Activated naive CD4-positive, alpha-beta T cell treated with anti-CD3 and anti-CD28 coated beads, Interleukin-2, amount 10 ng/mL, durations not matched to agents 7 days and 5 days (primary cell): ENCODE measurements around the gene SLC24A3.

Experiments
- CTCF ChIA-PET: fragments of 350-600 bp; sonication (Branson Sonifier 250); formaldehyde crosslinking; loops from one replicate; lab custom pipeline; 2021; ENCODE audit warnings: antibody characterized with exemption; lab: Charles Lee
- DNase-seq: peaks from one replicate; pipeline ENCODE4 v3.0.0-alpha.2; 2020
- H3K27ac Mint-ChIP-seq: one replicate; pipeline ENCODE4 v1.8.0; 2021; ENCODE audit warnings: mild to moderate bottlenecking, moderate library complexity, mixed read lengths
- H3K27me3 Mint-ChIP-seq: one replicate; pipeline ENCODE4 v1.8.0; 2021; ENCODE audit warnings: mild to moderate bottlenecking, mixed read lengths
- H3K36me3 Mint-ChIP-seq: one replicate; pipeline ENCODE4 v1.8.0; 2021; ENCODE audit warnings: mixed read lengths
- H3K4me1 Mint-ChIP-seq: one replicate; pipeline ENCODE4 v1.8.0; 2021; ENCODE audit warnings: mixed read lengths
- H3K4me3 Mint-ChIP-seq: one replicate; pipeline ENCODE4 v1.8.0; 2021; ENCODE audit warnings: mild to moderate bottlenecking, moderate library complexity, mixed read lengths
- H3K9me3 Mint-ChIP-seq: one replicate; pipeline ENCODE4 v1.8.0; 2021; ENCODE audit warnings: mixed read lengths

The SLC24A3 gene

DNA sequence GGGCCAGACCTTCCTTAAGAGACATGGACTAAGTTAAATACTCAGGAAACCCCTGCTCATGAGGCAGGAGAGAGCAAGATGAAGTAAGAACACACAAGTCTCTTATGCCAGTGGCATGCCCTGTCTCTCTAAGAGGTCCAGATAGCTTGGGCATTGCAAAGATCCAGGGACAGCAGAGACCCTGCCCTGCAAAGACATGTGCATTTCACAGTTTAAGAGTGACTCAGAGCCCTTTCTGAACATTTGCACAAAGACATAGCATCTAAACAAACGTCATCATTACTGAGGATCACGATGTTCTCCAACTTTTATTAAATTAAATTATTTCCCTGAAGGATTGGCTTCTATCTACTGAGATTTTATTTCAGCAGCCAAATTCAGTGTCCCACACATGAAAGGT is 315.1 kb downstream of the SLC24A3 start:
- no peaks in the 10 kb centered on the region for H3K36me3 Mint-ChIP-seq
- H3K9me3 Mint-ChIP-seq, result no peaks in the 10 kb centered on the region
- H3K4me3 Mint-ChIP-seq, result no peak overlapping the region
- H3K4me1 Mint-ChIP-seq, result peaks cover under 1% of the 10 kb centered on the region
- DNase-seq, result no peak
- no peak overlapping the region for H3K27ac Mint-ChIP-seq
- CTCF ChIA-PET, result no interaction called here
- H3K27me3 Mint-ChIP-seq, result no peaks in the 10 kb centered on the region

- no peaks in the 10 kb centered on the region for H3K36me3 Mint-ChIP-seq
- no peaks in the 10 kb centered on the region for H3K4me1 Mint-ChIP-seq
- no peak for DNase-seq
- peaks cover 2% of the 10 kb centered on the region for H3K9me3 Mint-ChIP-seq
- H3K4me3 Mint-ChIP-seq, result no peak overlapping the region
- H3K27ac Mint-ChIP-seq, result no peak overlapping the region
- CTCF ChIA-PET, result no interaction called here
- H3K27me3 Mint-ChIP-seq, result no peaks in the 10 kb centered on the region
These were observed 316.0 kb downstream of the SLC24A3 start for GRCh38 chr20:19528286-19529030.

- CTCF ChIA-PET, result no interaction called here
- peaks cover 2% of the 10 kb centered on the region for H3K9me3 Mint-ChIP-seq
- no peak overlapping the region for H3K4me3 Mint-ChIP-seq
- no peaks in the 10 kb centered on the region for H3K36me3 Mint-ChIP-seq
- H3K27ac Mint-ChIP-seq, result no peak overlapping the region
- H3K27me3 Mint-ChIP-seq, result no peaks in the 10 kb centered on the region
- H3K4me1 Mint-ChIP-seq, result no peaks in the 10 kb centered on the region
- no peak for DNase-seq
These were observed 317.6 kb downstream of the SLC24A3 start for GRCh38 chr20:19530006-19530405.

DNA sequence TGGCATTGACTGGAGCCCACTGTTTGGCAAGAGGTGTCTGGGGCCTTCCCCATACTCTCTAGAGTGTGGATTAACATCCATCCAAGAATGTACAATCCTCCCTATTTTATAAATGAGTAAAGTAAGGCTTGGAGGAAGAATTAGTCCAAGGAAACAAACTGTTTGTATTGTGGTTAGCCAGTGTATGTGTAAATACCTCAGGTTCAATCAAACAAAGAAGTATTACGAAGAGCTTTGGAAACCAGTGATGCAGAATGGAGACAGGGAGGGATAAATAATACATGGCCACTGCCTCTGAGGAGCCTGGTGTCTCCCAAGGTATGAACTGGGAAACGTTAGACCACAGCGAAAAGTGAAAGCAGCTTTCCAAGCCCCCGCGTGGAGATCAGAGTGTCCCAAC is 319.0 kb downstream of the SLC24A3 start:
- Mint-ChIP-seq H3K9me3 (peaks cover 2% of the 10 kb centered on the region), H3K36me3 (no peaks in the 10 kb centered on the region), H3K4me3 (no peak overlapping the region), H3K27ac (no peak overlapping the region), H3K4me1 (no peaks in the 10 kb centered on the region), H3K27me3 (no peaks in the 10 kb centered on the region)
- CTCF ChIA-PET, result no interaction called here
- DNase-seq, result no peak

GRCh38 chr20:19538556-19538955 is 326.1 kb downstream of the SLC24A3 start:
- Mint-ChIP-seq H3K27ac (no peak overlapping the region), H3K4me1 (peaks cover 5% of the 10 kb centered on the region), H3K36me3 (no peaks in the 10 kb centered on the region), H3K27me3 (peaks cover 4% of the 10 kb centered on the region), H3K4me3 (no peak overlapping the region), H3K9me3 (no peaks in the 10 kb centered on the region)
- no peak for DNase-seq
- CTCF ChIA-PET, result no interaction called here

- Mint-ChIP-seq H3K27ac (no peak overlapping the region), H3K27me3 (peaks cover 4% of the 10 kb centered on the region), H3K4me3 (no peak overlapping the region), H3K36me3 (no peaks in the 10 kb centered on the region), H3K4me1 (peaks cover 5% of the 10 kb centered on the region), H3K9me3 (no peaks in the 10 kb centered on the region)
- CTCF ChIA-PET, result no interaction called here
- DNase-seq, result no peak
These were observed 326.7 kb downstream of the SLC24A3 start for GRCh38 chr20:19539191-19539590.

DNA sequence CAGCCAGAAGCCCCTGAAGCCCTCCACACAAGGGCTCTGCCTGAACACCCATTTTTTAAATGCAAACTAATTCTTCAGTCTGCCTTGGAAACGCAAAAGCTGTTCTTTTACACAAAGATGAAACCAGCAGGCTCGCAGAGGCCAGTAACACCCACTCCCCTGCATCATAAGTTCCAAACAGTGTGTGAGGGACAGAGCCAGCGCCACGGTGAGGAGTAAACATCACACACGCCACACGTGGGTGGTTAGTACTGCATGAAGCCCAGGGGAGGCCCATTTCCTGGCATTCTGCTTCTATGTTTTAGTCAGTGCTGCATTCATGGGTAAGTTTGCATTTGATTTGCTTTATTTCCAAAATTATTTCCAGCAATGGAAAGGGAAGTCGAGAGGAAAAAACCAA is 327.9 kb downstream of the SLC24A3 start:
- peaks cover 5% of the 10 kb centered on the region for H3K4me1 Mint-ChIP-seq
- H3K27ac Mint-ChIP-seq, result no peak overlapping the region
- H3K9me3 Mint-ChIP-seq, result no peaks in the 10 kb centered on the region
- no peak for DNase-seq
- no peak overlapping the region for H3K4me3 Mint-ChIP-seq
- H3K27me3 Mint-ChIP-seq, result peaks cover 4% of the 10 kb centered on the region
- CTCF ChIA-PET, result no interaction called here
- no peaks in the 10 kb centered on the region for H3K36me3 Mint-ChIP-seq

DNA sequence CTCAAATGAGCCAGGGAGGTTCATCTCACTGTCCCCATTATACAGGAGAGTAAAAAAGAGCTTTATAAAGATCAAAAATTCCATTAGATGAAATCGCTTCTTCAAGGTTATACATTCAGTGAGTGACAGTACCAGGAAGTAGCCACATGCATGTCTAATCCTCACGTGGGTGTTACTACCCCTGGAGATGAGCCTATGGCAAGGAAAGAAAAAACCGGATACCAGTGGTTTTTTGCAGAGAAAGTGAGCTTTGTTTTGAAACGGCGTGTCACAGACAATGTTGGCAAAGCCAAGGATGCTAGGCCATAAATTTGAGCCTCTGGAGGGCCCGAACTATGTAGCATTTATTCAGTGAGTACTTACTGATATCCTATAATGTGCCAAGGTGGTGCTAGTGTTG is 330.7 kb downstream of the SLC24A3 start:
- Mint-ChIP-seq H3K9me3 (no peaks in the 10 kb centered on the region), H3K27me3 (peaks cover 4% of the 10 kb centered on the region), H3K36me3 (no peaks in the 10 kb centered on the region), H3K4me1 (peaks cover 5% of the 10 kb centered on the region), H3K4me3 (no peak overlapping the region), H3K27ac (peak overlapping the region; percentile 13)
- no peak for DNase-seq
- CTCF ChIA-PET, result no interaction called here

DNA sequence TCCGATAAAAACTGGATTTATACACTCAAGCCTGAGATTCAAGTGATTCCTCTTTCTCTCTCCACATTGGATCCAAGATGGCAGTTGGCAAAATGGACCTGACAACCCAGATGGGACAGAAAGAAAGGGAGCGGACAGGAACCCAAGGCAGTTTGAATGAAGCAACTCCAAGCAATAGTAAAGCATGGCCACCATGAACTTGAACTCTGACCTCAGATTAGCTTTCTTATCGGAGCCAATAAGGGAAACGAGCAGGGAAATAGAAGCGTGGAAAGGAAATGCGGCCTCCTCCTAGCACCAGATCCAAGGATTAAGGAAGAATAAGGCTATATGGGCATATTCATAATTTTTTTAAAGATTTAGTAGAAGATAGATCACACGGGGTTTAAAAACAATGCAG is 332.2 kb downstream of the SLC24A3 start:
- CTCF ChIA-PET, result interaction anchor here (1.2 kb wide), 1 partner anchor 13 kb away, joined by 3 read pairs; no protein-coding TSS in a partner anchor
- Mint-ChIP-seq H3K27ac (no peak overlapping the region), H3K4me3 (no peak overlapping the region), H3K36me3 (no peaks in the 10 kb centered on the region), H3K4me1 (peaks cover 5% of the 10 kb centered on the region), H3K27me3 (peaks cover 3% of the 10 kb centered on the region), H3K9me3 (no peaks in the 10 kb centered on the region)
- no peak for DNase-seq

DNA sequence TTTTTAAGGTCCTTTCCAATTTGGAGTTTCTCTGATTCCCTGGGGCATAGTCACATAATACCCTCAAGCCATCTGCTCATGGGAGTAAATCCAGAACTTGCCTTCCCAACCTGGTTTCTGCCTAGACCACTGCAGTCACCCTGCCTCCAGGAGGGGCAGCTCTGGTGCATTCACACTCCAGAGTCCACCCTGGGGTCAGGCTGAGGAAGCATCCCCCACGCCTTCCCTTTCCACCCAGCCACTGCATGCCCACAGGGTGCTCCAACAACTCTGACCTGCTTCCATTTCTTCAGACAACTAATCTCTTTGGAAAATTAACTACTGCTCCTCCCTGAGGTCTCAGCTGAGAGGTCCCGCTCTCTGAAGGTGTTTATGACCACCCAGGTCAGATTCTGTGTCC is 334.2 kb downstream of the SLC24A3 start:
- no peak overlapping the region for H3K4me3 Mint-ChIP-seq
- no peaks in the 10 kb centered on the region for H3K27me3 Mint-ChIP-seq
- H3K4me1 Mint-ChIP-seq, result peaks cover 5% of the 10 kb centered on the region
- no peaks in the 10 kb centered on the region for H3K9me3 Mint-ChIP-seq
- CTCF ChIA-PET, result no interaction called here
- H3K36me3 Mint-ChIP-seq, result no peaks in the 10 kb centered on the region
- no peak overlapping the region for H3K27ac Mint-ChIP-seq
- DNase-seq, result no peak

- H3K9me3 Mint-ChIP-seq, result no peaks in the 10 kb centered on the region
- no peak overlapping the region for H3K27ac Mint-ChIP-seq
- no peak for DNase-seq
- H3K27me3 Mint-ChIP-seq, result no peaks in the 10 kb centered on the region
- H3K36me3 Mint-ChIP-seq, result no peaks in the 10 kb centered on the region
- H3K4me3 Mint-ChIP-seq, result no peak overlapping the region
- CTCF ChIA-PET, result no interaction called here
- peaks cover 5% of the 10 kb centered on the region for H3K4me1 Mint-ChIP-seq
These were observed 335.1 kb downstream of the SLC24A3 start for GRCh38 chr20:19547547-19547946.

DNA sequence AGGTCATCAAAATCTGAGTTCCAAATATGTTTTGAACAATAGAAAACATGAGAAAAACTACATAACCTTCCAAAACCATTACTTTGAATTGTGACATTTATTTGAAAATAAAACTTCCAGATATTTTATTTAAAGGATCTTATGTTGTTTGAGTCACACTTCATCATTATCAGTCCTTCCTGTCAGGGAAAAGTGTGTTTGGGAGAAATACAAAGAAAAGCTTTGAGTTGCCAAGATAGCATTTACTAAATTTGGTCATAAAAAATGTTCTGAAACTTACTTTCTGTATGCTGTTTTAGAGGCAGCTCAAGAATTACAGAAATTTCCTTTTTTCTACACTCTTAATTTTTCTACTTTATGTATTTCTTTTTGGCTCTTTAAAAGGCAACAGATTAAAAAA is 337.5 kb downstream of the SLC24A3 start:
- CTCF ChIA-PET, result no interaction called here

DNA sequence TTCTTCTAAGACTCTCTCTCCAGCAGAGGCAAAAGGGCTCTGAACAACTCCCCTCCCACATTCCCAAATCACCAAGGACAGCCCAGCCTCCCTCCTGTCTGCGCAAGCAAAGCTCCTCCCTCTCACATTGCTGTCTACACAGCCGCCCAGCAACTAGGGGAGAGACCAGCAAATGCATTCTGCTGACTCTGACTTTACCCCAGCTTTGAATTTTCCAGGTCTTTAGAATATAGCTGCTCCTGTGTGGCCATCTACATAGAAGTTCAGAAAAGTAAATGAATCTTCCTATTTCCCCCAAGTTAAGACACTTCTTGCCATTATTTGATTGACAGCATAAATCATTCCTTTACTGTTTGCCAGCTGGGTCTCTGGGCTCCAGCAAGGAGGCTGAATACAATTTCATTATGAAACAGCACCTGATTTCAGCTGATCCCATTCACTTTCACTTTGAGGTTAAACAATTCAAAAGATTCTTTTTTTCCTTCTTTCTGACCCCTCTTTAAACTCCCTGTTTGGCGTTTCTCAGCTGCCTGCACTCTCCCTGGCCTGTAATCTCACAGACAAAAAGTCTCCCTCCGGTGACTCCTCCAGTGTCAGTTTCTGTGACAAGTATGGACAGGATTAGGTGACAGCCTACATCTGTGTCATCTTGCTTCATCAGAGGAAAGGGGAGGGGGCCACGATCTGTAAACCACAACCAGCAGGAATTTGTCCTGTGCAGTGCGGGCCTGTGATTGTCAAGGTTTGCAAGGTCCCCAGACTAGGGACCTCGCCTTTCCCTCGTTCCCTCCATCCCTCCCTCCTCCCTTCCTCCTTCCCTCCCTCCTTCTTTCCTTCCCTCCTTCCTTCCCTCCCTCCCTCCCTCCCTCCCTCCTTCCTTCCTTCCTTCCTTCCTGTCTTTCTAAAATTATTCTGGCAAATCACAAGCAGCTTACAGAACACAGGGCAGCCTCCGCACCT is 340.1 kb downstream of the SLC24A3 start:
- peaks cover 5% of the 10 kb centered on the region for H3K4me1 Mint-ChIP-seq
- no peaks in the 10 kb centered on the region for H3K27me3 Mint-ChIP-seq
- H3K27ac Mint-ChIP-seq, result no peak overlapping the region
- H3K9me3 Mint-ChIP-seq, result no peaks in the 10 kb centered on the region
- H3K4me3 Mint-ChIP-seq, result no peak overlapping the region
- CTCF ChIA-PET, result no interaction called here
- no peaks in the 10 kb centered on the region for H3K36me3 Mint-ChIP-seq
- DNase-seq, result no peak

More for the DNA sequence above, 337.5 kb downstream of the SLC24A3 start:
- no peak for DNase-seq
- H3K9me3 Mint-ChIP-seq, result no peaks in the 10 kb centered on the region
- no peak overlapping the region for H3K4me3 Mint-ChIP-seq
- H3K27ac Mint-ChIP-seq, result no peak overlapping the region
- H3K27me3 Mint-ChIP-seq, result no peaks in the 10 kb centered on the region
- no peaks in the 10 kb centered on the region for H3K36me3 Mint-ChIP-seq
- peaks cover 5% of the 10 kb centered on the region for H3K4me1 Mint-ChIP-seq

- no peaks in the 10 kb centered on the region for H3K9me3 Mint-ChIP-seq
- H3K36me3 Mint-ChIP-seq, result no peaks in the 10 kb centered on the region
- H3K27ac Mint-ChIP-seq, result no peak overlapping the region
- CTCF ChIA-PET, result no interaction called here
- no peak overlapping the region for H3K4me3 Mint-ChIP-seq
- H3K4me1 Mint-ChIP-seq, result peaks cover 5% of the 10 kb centered on the region
- no peaks in the 10 kb centered on the region for H3K27me3 Mint-ChIP-seq
- DNase-seq, result no peak
These were observed 342.2 kb downstream of the SLC24A3 start for GRCh38 chr20:19554666-19555065.

DNA sequence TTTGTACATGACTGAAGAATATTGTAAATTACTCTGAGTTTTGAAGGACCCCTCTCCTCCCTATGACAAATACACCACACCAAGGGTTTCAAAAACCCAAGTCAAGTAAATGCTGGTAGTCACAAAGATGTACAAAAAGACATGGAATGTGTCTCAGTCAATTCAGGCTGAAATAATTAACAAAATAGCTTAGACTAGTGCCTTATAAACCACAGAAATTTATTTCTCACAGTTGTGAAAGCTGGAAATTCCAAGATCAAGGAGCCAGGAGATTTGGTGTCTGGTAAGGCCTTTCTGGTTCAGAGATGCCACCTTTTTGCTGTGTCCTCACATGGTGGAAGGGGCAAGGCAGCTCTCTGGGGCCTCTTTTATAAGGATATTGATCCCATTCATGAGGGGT is 343.3 kb downstream of the SLC24A3 start:
- Mint-ChIP-seq H3K4me1 (peaks cover 5% of the 10 kb centered on the region), H3K27ac (no peak overlapping the region), H3K4me3 (no peak overlapping the region), H3K27me3 (no peaks in the 10 kb centered on the region), H3K9me3 (no peaks in the 10 kb centered on the region), H3K36me3 (no peaks in the 10 kb centered on the region)
- DNase-seq, result no peak
- CTCF ChIA-PET, result no interaction called here
